ENCODE results near the gene NCKAP1.

GRCh38 chr2:182920631-182921056 is 117.6 kb downstream of the NCKAP1 start:
- no peak for TF ChIP-seq KAT7 (CRISPR knock-in tag; IDR thresholded peaks at IDR 0.05; ENCODE audit: borderline replicate concordance)
- TF ChIP-seq, protein P1, sequence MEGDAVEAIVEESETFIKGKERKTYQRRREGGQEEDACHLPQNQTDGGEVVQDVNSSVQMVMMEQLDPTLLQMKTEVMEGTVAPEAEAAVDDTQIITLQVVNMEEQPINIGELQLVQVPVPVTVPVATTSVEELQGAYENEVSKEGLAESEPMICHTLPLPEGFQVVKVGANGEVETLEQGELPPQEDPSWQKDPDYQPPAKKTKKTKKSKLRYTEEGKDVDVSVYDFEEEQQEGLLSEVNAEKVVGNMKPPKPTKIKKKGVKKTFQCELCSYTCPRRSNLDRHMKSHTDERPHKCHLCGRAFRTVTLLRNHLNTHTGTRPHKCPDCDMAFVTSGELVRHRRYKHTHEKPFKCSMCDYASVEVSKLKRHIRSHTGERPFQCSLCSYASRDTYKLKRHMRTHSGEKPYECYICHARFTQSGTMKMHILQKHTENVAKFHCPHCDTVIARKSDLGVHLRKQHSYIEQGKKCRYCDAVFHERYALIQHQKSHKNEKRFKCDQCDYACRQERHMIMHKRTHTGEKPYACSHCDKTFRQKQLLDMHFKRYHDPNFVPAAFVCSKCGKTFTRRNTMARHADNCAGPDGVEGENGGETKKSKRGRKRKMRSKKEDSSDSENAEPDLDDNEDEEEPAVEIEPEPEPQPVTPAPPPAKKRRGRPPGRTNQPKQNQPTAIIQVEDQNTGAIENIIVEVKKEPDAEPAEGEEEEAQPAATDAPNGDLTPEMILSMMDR (IDR thresholded peaks at IDR 0.05): no peak
- TF ChIP-seq CDX4 (CRISPR knock-in tag; IDR thresholded peaks at IDR 0.05; ENCODE audit: borderline replicate concordance): no peak
- TF ChIP-seq, protein P2, sequence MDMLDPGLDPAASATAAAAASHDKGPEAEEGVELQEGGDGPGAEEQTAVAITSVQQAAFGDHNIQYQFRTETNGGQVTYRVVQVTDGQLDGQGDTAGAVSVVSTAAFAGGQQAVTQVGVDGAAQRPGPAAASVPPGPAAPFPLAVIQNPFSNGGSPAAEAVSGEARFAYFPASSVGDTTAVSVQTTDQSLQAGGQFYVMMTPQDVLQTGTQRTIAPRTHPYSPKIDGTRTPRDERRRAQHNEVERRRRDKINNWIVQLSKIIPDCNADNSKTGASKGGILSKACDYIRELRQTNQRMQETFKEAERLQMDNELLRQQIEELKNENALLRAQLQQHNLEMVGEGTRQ (CRISPR knock-in tag; IDR thresholded peaks at IDR 0.05): no peak
- TF ChIP-seq, protein P3, sequence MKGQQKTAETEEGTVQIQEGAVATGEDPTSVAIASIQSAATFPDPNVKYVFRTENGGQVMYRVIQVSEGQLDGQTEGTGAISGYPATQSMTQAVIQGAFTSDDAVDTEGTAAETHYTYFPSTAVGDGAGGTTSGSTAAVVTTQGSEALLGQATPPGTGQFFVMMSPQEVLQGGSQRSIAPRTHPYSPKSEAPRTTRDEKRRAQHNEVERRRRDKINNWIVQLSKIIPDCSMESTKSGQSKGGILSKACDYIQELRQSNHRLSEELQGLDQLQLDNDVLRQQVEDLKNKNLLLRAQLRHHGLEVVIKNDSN (CRISPR knock-in tag; IDR thresholded peaks at IDR 0.05): no peak
- TF ChIP-seq NFATC4 (CRISPR knock-in tag; IDR thresholded peaks at IDR 0.05): no peak
- TF ChIP-seq ZSCAN18 (CRISPR knock-in tag; IDR thresholded peaks at IDR 0.05): no peak
- TF ChIP-seq ESRRA (CRISPR knock-in tag; IDR thresholded peaks at IDR 0.05; ENCODE audit: borderline replicate concordance): no peak
- no peak for TF ChIP-seq ZNF138 (CRISPR knock-in tag; conservative IDR thresholded peaks at IDR 0.05)
- TF ChIP-seq ZNF396 (CRISPR knock-in tag; IDR thresholded peaks at IDR 0.05; ENCODE audit: borderline replicate concordance): no peak

Measured in WTC11 (cell line).